ENCODE measurements around the gene SERTAD4.
"Not testable (repeated sequence)": the region's sequence is repeated elsewhere in the genome, so short reads cannot be mapped to it uniquely, and the experiment has no call there.

The SERTAD4 gene

GRCh38 chr1:210232511-210233215 is at the start of gene SERTAD4:
Gene SERTAD4 (plus strand): TSS chr1:210232796. CDS start chr1:210237961, 5,165 bp downstream.
- DNase-seq = no peak

- DNase-seq = no peak
Measured at GRCh38 chr1:210185063-210185462, 47.5 kb upstream of the SERTAD4 start.

- DNase-seq = not testable (repeated sequence)
Measured at GRCh38 chr1:210187849-210188606, 44.6 kb upstream of the SERTAD4 start.

GRCh38 chr1:210189426-210189825 is 43.2 kb upstream of the SERTAD4 start:
- DNase-seq = no peak

- no peak for DNase-seq
Measured at GRCh38 chr1:210195635-210196160, 36.9 kb upstream of the SERTAD4 start.

GRCh38 chr1:210196266-210196665 is 36.3 kb upstream of the SERTAD4 start:
- not testable (repeated sequence) for DNase-seq

- no peak for DNase-seq
Measured at GRCh38 chr1:210198840-210199239, 33.8 kb upstream of the SERTAD4 start.

GRCh38 chr1:210200124-210200736 is 32.4 kb upstream of the SERTAD4 start:
- no peak for DNase-seq

GRCh38 chr1:210201681-210202080 is 30.9 kb upstream of the SERTAD4 start:
- no peak for DNase-seq

- DNase-seq = no peak
Measured at GRCh38 chr1:210207597-210208450, 24.8 kb upstream of the SERTAD4 start.

- DNase-seq = no peak
Measured at GRCh38 chr1:210213335-210213734, 19.3 kb upstream of the SERTAD4 start.

- DNase-seq = no peak
Measured at GRCh38 chr1:210214573-210215409, 17.8 kb upstream of the SERTAD4 start.

GRCh38 chr1:210217482-210217881 is 15.1 kb upstream of the SERTAD4 start:
- no peak for DNase-seq

GRCh38 chr1:210218047-210218446 is 14.5 kb upstream of the SERTAD4 start:
- no peak for DNase-seq

GRCh38 chr1:210222340-210223006 is 10.1 kb upstream of the SERTAD4 start:
- no peak for DNase-seq

GRCh38 chr1:210223226-210223904 is 9.2 kb upstream of the SERTAD4 start:
- DNase-seq = no peak

GRCh38 chr1:210228158-210228557 is 4.4 kb upstream of the SERTAD4 start:
- no peak for DNase-seq

- no peak for DNase-seq
Measured at GRCh38 chr1:210230149-210230695, 2.4 kb upstream of the SERTAD4 start.

- DNase-seq = no peak
Measured at GRCh38 chr1:210231846-210232510, 618 bp upstream of the SERTAD4 start.

GRCh38 chr1:210233216-210233494 is 559 bp downstream of the SERTAD4 start:
- no peak for DNase-seq
